Fibroblast of the aortic adventitia (primary cell): Measurements from ENCODE around the gene SH3GL1. TPM values are rescaled to one million over a fixed set of nuclear protein-coding genes. Genes with fewer than 3 reads are reported as not detected.

Experiments
- DNase-seq: peaks from one replicate; pipeline ENCODE4 v3.0.0-alpha.2; 2010; ENCODE audit warnings: low read depth
- H3K4me3 ChIP-seq: 2 replicates; pipeline ENCODE4 v1.5.1; 2011; ENCODE audit warnings: low read depth, mild to moderate bottlenecking, control low read depth, low read length, moderate library complexity
- CTCF ChIP-seq: IDR thresholded peaks from 2 replicates; pipeline ENCODE4 v1.5.1; 2011; ENCODE audit warnings: mild to moderate bottlenecking, low read length, control low read depth, inconsistent platforms; ENCODE audit not compliant: insufficient read depth
- total RNA-seq: library from RNA; depleted of rRNA; stranded (reverse); fragments of >200 nt; gene quantifications from 2 replicates; pipeline ENCODE4 v1.2.3, GENCODE V29; 2012; ENCODE audit warnings: low replicate concordance

SH3GL1 gene
- total RNA-seq, 1 donor, result 97.2 TPM

- no peak overlapping the region for H3K4me3 ChIP-seq
- no peak for DNase-seq
- TF ChIP-seq CTCF, result no peak
These were observed 15.9 kb upstream of the SH3GL1 start for GRCh38 chr19:4416268-4416667.

- TF ChIP-seq CTCF, result no peak
- no peak overlapping the region for H3K4me3 ChIP-seq
- DNase-seq, result peak; percentile 39
These were observed 15.0 kb upstream of the SH3GL1 start for GRCh38 chr19:4415352-4415751.

- no peak for TF ChIP-seq CTCF
- DNase-seq, result peak; percentile 48
- no peak overlapping the region for H3K4me3 ChIP-seq
These were observed 14.5 kb upstream of the SH3GL1 start for GRCh38 chr19:4414800-4415321.

GRCh38 chr19:4414144-4414799 is 13.9 kb upstream of the SH3GL1 start:
- H3K4me3 ChIP-seq, result no peak overlapping the region
- peak; percentile 62 for DNase-seq
- TF ChIP-seq CTCF, result no peak

GRCh38 chr19:4413588-4413987 is 13.2 kb upstream of the SH3GL1 start:
- no peak for TF ChIP-seq CTCF
- no peak for DNase-seq
- H3K4me3 ChIP-seq, result no peak overlapping the region

- TF ChIP-seq CTCF, result no peak
- H3K4me3 ChIP-seq, result no peak overlapping the region
- no peak for DNase-seq
These were observed 9.0 kb upstream of the SH3GL1 start for GRCh38 chr19:4409123-4409933.
